Stimulated activated CD4-positive, alpha-beta T cell treated with anti-CD3 and anti-CD28 coated beads, Interleukin-2, amount 100 ng/mL, for 4 hours (primary cell): Measurements from ENCODE around the gene TRPM4.
"Not testable (repeated sequence)": the region's sequence is repeated elsewhere in the genome, so short reads cannot be mapped to it uniquely, and the experiment has no call there.

Source experiments
- DNase-seq: peaks from one replicate; pipeline ENCODE4 v3.0.0-alpha.2; 2020; ENCODE audit warnings: low read depth

TRPM4 gene

GRCh38 chr19:49190781-49191180, 33.2 kb downstream of the TRPM4 start:
- no peak for DNase-seq

GRCh38 chr19:49193822-49194394, 36.3 kb downstream of the TRPM4 start:
- no peak for DNase-seq

GRCh38 chr19:49194408-49194807, 36.8 kb downstream of the TRPM4 start:
- DNase-seq, result no peak

- no peak for DNase-seq
Observed at GRCh38 chr19:49196527-49197240, 39.1 kb downstream of the TRPM4 start.

- no peak for DNase-seq
Observed at GRCh38 chr19:49200238-49200862, 42.8 kb downstream of the TRPM4 start.

- no peak for DNase-seq
Observed at GRCh38 chr19:49201042-49201441, 43.5 kb downstream of the TRPM4 start.

GRCh38 chr19:49205114-49205513, 47.5 kb downstream of the TRPM4 start:
- no peak for DNase-seq

- DNase-seq, result not testable (repeated sequence)
Observed at GRCh38 chr19:49209502-49209901, 51.9 kb downstream of the TRPM4 start.

- DNase-seq, result peak; percentile 12
Observed at GRCh38 chr19:49210108-49210900, 52.7 kb downstream of the TRPM4 start.

- no peak for DNase-seq
Observed at GRCh38 chr19:49210901-49211451, 53.4 kb downstream of the TRPM4 start.

- no peak for DNase-seq
Observed at GRCh38 chr19:49212016-49212701, 54.6 kb downstream of the TRPM4 start.

GRCh38 chr19:49213791-49214190, 56.2 kb downstream of the TRPM4 start:
- DNase-seq, result no peak

- DNase-seq, result no peak
Observed at GRCh38 chr19:49214701-49215100, 57.1 kb downstream of the TRPM4 start.

- DNase-seq, result no peak
Observed at GRCh38 chr19:49216071-49216470, 58.5 kb downstream of the TRPM4 start.

- no peak for DNase-seq
Observed at GRCh38 chr19:49217382-49217781, 59.8 kb downstream of the TRPM4 start.

- DNase-seq, result no peak
Observed at GRCh38 chr19:49222011-49222410, 64.4 kb downstream of the TRPM4 start.

GRCh38 chr19:49222528-49222927, 64.9 kb downstream of the TRPM4 start:
- DNase-seq, result no peak

- DNase-seq, result no peak
Observed at GRCh38 chr19:49223472-49223871, 65.9 kb downstream of the TRPM4 start.

- not testable (repeated sequence) for DNase-seq
Observed at GRCh38 chr19:49224441-49224840, 66.8 kb downstream of the TRPM4 start.

GRCh38 chr19:49224879-49225278, 67.3 kb downstream of the TRPM4 start:
- DNase-seq, result no peak

GRCh38 chr19:49229416-49229815, 71.8 kb downstream of the TRPM4 start:
- no peak for DNase-seq

GRCh38 chr19:49231389-49231788, 73.8 kb downstream of the TRPM4 start:
- DNase-seq, result no peak
